ENCODE results near the gene SLC8B1.
A peak's percentile ranks its signal among the peaks of the same experiment; 100 is the strongest.

SLC8B1 gene

DNA sequence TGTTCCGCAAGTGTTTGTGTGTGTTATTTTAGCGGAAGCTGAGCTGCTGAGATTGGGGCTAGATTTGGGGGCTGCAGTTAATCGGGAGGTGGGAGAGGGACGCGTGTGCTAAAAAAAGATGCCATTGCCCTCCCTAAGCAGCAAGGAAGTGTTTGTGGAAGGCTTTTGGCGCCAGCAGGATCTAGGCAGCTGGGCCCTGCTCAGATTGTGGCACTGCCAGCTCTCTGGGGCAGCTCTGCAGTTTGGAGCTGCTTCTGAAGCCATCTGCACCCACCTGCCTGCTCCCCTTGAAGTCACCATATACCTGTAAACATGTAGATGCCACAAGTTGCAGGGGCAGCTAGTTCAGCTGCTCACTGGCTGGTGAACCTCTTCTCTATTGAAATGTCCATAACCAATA lies 84.9 kb downstream of the SLC8B1 start:
- H3K4me3 Mint-ChIP-seq = no peak overlapping the region
- H3K4me1 Mint-ChIP-seq = peaks cover 39% of the 10 kb centered on the region
- H3K27ac Mint-ChIP-seq = no peak overlapping the region
- peaks cover 6% of the 10 kb centered on the region for H3K9me3 Mint-ChIP-seq
- H3K36me3 Mint-ChIP-seq (ENCODE audit: low read depth) = peaks cover 17% of the 10 kb centered on the region
- peaks cover 8% of the 10 kb centered on the region for H3K27me3 Mint-ChIP-seq (ENCODE audit: low read depth)
- TF ChIP-seq, protein P1, sequence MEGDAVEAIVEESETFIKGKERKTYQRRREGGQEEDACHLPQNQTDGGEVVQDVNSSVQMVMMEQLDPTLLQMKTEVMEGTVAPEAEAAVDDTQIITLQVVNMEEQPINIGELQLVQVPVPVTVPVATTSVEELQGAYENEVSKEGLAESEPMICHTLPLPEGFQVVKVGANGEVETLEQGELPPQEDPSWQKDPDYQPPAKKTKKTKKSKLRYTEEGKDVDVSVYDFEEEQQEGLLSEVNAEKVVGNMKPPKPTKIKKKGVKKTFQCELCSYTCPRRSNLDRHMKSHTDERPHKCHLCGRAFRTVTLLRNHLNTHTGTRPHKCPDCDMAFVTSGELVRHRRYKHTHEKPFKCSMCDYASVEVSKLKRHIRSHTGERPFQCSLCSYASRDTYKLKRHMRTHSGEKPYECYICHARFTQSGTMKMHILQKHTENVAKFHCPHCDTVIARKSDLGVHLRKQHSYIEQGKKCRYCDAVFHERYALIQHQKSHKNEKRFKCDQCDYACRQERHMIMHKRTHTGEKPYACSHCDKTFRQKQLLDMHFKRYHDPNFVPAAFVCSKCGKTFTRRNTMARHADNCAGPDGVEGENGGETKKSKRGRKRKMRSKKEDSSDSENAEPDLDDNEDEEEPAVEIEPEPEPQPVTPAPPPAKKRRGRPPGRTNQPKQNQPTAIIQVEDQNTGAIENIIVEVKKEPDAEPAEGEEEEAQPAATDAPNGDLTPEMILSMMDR (IDR thresholded peaks at IDR 0.05; ENCODE audit: unreplicated experiment in 3 of 3) = no peak

DNA sequence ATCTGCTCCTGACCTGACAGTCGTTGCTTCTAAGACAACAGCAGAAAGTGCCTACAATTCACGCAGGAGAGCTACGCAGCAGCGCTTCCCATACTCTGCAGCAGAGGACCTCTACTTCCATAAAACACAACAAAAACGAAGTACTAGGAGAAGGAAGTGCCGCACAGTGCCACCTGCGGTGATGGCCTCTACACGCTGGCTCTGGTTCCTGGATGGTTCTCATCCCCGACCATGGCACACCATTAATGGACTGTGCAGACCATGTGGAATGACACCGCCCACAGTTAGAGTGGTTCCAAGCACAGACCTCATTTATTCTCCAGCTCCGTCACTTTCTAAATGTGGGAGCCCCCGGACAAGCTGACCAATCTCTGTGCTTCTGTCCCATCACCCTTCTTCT lies 85.4 kb downstream of the SLC8B1 start:
- Mint-ChIP-seq H3K36me3 (ENCODE audit: low read depth) (peaks cover 12% of the 10 kb centered on the region), H3K4me3 (no peak overlapping the region), H3K27ac (peak overlapping the region; percentile 20 to 96 (median 95)), H3K4me1 (peaks cover 44% of the 10 kb centered on the region), H3K27me3 (ENCODE audit: low read depth) (peaks cover 8% of the 10 kb centered on the region), H3K9me3 (peaks cover 3% of the 10 kb centered on the region)
- TF ChIP-seq, protein P1 (IDR thresholded peaks at IDR 0.05; ENCODE audit: unreplicated experiment in 3 of 3) = no peak

DNA sequence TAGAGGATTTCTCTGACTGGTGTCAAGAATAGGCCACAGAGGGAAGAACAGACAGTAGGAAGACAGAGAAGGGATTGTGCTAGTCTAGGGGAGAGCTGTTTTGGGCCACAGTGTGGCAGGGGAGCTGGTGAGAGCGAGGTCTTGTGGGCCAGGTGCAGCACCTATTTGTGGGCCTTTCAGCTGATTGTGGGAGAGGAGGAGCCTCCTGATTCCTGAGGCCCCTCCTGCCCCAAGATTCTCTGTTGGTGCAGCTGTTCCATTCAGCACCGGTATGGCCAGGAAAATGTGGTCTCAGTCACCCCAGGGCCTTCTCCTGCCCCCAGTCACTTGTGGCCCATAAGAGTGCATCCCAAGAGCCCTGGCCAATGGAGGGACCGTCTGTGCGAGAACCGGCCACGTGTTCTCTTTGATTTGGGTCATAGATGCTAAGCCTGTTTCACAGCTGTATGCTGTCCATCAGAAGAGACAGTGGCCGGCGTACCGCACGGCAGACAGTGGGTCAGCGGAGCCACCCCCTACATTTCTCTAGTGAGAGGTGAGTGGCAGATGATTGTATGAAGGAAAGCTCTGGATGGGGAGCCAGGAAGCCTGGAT lies 86.0 kb downstream of the SLC8B1 start:
- Mint-ChIP-seq H3K4me3 (no peak overlapping the region), H3K9me3 (peaks cover 2% of the 10 kb centered on the region), H3K27me3 (ENCODE audit: low read depth) (peaks cover 11% of the 10 kb centered on the region), H3K4me1 (peaks cover 50% of the 10 kb centered on the region), H3K36me3 (ENCODE audit: low read depth) (peaks cover 7% of the 10 kb centered on the region), H3K27ac (peak overlapping the region; percentile 95 to 96 (median 95))
- TF ChIP-seq, protein P1 (IDR thresholded peaks at IDR 0.05; ENCODE audit: unreplicated experiment in 3 of 3) = no peak

Data from nephron (organoid).